Astrocyte of the cerebellum (primary cell): ENCODE results near the gene SLC27A6.

Experiments
- DNase-seq: peaks from one replicate; pipeline ENCODE4 v3.0.0-alpha.2; 2011; ENCODE audit warnings: low read depth
- H3K4me3 ChIP-seq: 2 replicates; pipeline ENCODE4 v1.5.1; 2011; ENCODE audit warnings: mild to moderate bottlenecking, low read depth, low read length, moderate library complexity
- CTCF ChIP-seq: IDR thresholded peaks from 2 replicates; pipeline ENCODE4 v1.5.1; 2012; ENCODE audit warnings: low read length, low read depth, moderate library complexity, mild to moderate bottlenecking; ENCODE audit errors: missing control alignments
- in situ Hi-C: cut with HindIII; loops from 2 replicates; pipeline ENCODE4 v1.10.0; 2017; ENCODE audit warnings: low sequenced_read_pairs

Gene SLC27A6

DNA sequence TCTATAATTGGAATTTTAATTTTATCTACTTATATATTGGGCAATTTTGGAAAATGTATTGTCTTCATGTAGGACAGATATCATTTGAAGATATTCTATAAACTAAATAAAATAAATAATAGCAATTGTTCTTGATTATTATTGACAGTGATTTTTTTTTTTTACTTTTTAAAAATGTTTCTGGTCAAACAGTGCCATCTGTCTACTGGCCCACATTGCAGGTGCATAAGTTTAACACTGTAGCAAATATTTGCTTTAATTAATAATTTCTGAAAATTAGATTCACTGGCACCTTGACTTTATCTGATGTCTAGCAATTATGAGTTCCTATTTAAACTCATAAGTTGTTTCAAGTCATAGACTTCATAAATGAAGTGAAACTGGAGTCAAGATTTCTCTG is 88.2 kb downstream of the SLC27A6 start:
- DNase-seq: no peak
- TF ChIP-seq CTCF: no peak
- in situ Hi-C loops: no loop called here
- H3K4me3 ChIP-seq: no peak overlapping the region

GRCh38 chr5:129057329-129057728 is 92.0 kb downstream of the SLC27A6 start:
- TF ChIP-seq CTCF: no peak
- in situ Hi-C loops: no loop called here
- no peak for DNase-seq
- no peak overlapping the region for H3K4me3 ChIP-seq

DNA sequence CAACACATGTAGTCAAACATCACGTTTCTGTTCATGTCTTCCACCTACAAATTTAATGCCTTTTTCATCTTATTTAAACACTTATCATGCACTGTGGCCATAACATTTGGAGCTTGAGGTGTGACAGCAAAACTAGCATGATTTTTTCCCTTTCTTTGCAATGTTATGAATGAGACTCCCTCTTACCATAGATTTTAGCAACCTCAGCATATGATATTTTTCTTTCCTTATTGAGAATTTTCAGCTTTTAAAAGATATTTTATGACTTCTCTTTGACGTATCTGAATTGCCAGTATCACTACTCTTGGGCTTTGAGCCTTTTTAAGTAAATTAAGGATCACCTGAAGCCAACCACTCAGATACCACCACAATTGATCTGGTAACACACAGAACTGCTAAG is 96.6 kb downstream of the SLC27A6 start:
- H3K4me3 ChIP-seq: no peak overlapping the region
- no peak for DNase-seq
- no peak for TF ChIP-seq CTCF
- in situ Hi-C loops: loop anchor here (10.0 kb wide), 1 partner anchor 73 kb away; no protein-coding TSS in a partner anchor

DNA sequence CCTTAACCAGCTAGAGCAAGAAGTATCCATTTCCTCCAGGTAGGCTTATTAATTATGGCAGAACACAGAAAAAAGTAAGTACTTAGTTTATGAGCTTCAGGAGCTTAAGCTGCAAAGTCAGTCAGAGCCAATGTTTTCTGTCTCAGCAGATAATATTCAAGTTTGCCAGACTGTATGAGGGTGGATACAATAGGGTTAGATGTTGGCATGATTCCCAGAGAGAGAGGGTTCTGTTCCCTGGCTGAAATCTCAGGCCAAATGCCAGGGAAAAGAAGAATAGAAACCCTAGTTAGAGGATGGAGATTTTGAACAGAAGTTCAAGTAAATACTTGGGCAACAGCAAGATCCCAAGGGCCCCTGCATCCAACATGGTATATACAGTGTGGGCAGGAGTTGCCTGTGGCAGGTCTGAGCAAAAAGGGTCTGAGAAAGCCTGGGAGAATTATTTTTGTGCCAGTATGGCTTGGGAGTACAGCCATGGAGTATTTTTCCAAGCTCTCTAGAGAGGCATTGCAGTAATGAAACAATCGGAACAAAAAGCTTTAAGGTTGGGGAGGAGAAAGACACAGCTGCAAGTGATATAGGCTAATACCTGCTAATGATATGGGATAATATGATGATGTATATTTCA is 98.3 kb downstream of the SLC27A6 start:
- peak; percentile 57 for DNase-seq
- in situ Hi-C loops: loop anchor here (10.0 kb wide), 1 partner anchor 71 kb away; no protein-coding TSS in a partner anchor
- TF ChIP-seq CTCF: no peak
- H3K4me3 ChIP-seq: no peak overlapping the region

GRCh38 chr5:129065721-129066120 is 100.4 kb downstream of the SLC27A6 start:
- no peak for DNase-seq
- TF ChIP-seq CTCF: no peak
- no peak overlapping the region for H3K4me3 ChIP-seq
- in situ Hi-C loops: loop anchor here (10.0 kb wide), 1 partner anchor 69 kb away; no protein-coding TSS in a partner anchor

- H3K4me3 ChIP-seq: no peak overlapping the region
- no peak for DNase-seq
- TF ChIP-seq CTCF: no peak
- in situ Hi-C loops: loop anchor here (10.0 kb wide), 1 partner anchor 67 kb away; no protein-coding TSS in a partner anchor
Observed at GRCh38 chr5:129067745-129068144, 102.5 kb downstream of the SLC27A6 start.
